PC-3 (cell line): ENCODE measurements around the gene SIM2. TPM values are rescaled to one million over a fixed set of nuclear protein-coding genes. Genes with fewer than 3 reads are reported as not detected.
A peak's percentile ranks its signal among the peaks of the same experiment; 100 is the strongest.

Source experiments
- ATAC-seq: fragments of 200-7000 bp; cut with Tn5 transposase; 2 replicates; pipeline ENCODE4 v1.9.1; 2020; ENCODE audit warnings: mild to moderate bottlenecking, moderate library complexity
- BruUV-seq: library from RNA; stranded (reverse); fragments of 400-500 nt; replicated peaks from 2 replicates; lab custom pipeline; 2021; lab: Mats Ljungman, UMichigan
- CTCF ChIA-PET: fragments of 300-600 bp; sonication (Branson Sonifier 250); formaldehyde crosslinking; loops from one replicate; lab custom pipeline; 2022; ENCODE audit warnings: antibody characterized with exemption; lab: Charles Lee
- POLR2A ChIA-PET: fragments of 300-600 bp; sonication (Branson Sonifier 250); formaldehyde crosslinking; loops from one replicate; lab custom pipeline; 2022; ENCODE audit warnings: antibody characterized with exemption; ENCODE audit not compliant: unreplicated experiment; lab: Charles Lee
- DNase-seq: peaks from one replicate; pipeline ENCODE4 v3.0.0-alpha.2; 2015
- H2AFZ ChIP-seq: fragments of 300-600 bp; sonication (generic); 2 replicates; pipeline ENCODE4 v1.6.0; 2016; ENCODE audit warnings: antibody characterized with exemption, low read length
- H3F3A ChIP-seq: fragments of 300-600 bp; sonication (generic); one replicate; pipeline ENCODE4 v1.6.0; 2017; ENCODE audit warnings: antibody characterized with exemption, low read length, control low read depth, mild to moderate bottlenecking; ENCODE audit not compliant: unreplicated experiment
- H3K27ac ChIP-seq: fragments of 300-600 bp; sonication (generic); 2 replicates; pipeline ENCODE4 v1.5.1; 2016; ENCODE audit warnings: mild to moderate bottlenecking, low read length
- H3K27me3 ChIP-seq: fragments of 300-600 bp; sonication (generic); 2 replicates; pipeline ENCODE4 v1.6.1; 2016; ENCODE audit warnings: low read length, mixed read lengths
- H3K36me3 ChIP-seq: fragments of 300-600 bp; sonication (generic); 2 replicates; pipeline ENCODE4 v1.6.1; 2016; ENCODE audit warnings: low read depth, mixed run types, low read length, mixed read lengths
- H3K4me1 ChIP-seq: fragments of 300-600 bp; sonication (generic); 2 replicates; pipeline ENCODE4 v1.5.1; 2016; ENCODE audit warnings: low read length; ENCODE audit not compliant: insufficient read depth
- H3K4me2 ChIP-seq: fragments of 300-600 bp; sonication (generic); 2 replicates; pipeline ENCODE4 v1.6.0; 2016; ENCODE audit warnings: low read length
- H3K4me3 ChIP-seq: fragments of 300-600 bp; sonication (generic); 2 replicates; pipeline ENCODE4 v1.5.1; 2016; ENCODE audit warnings: mild to moderate bottlenecking, low read length, mixed read lengths
- H3K79me2 ChIP-seq: fragments of 300-600 bp; sonication (generic); 2 replicates; pipeline ENCODE4 v1.6.1; 2017; ENCODE audit warnings: low read length, mixed read lengths
- H3K9ac ChIP-seq: fragments of 300-600 bp; sonication (generic); 2 replicates; pipeline ENCODE4 v1.6.0; 2016; ENCODE audit warnings: mild to moderate bottlenecking, low read length
- H3K9me2 ChIP-seq: fragments of 300-600 bp; sonication (generic); replicated peaks from 2 replicates; pipeline ENCODE4 v1.6.1; 2016; ENCODE audit warnings: mixed run types, low read length, mixed read lengths
- H3K9me3 ChIP-seq: fragments of 300-600 bp; sonication (generic); 2 replicates; pipeline ENCODE4 v1.6.1; 2016; ENCODE audit warnings: low read length, mixed read lengths
- H4K20me1 ChIP-seq: fragments of 300-600 bp; sonication (generic); 2 replicates; pipeline ENCODE4 v1.6.1; 2016; ENCODE audit warnings: low read length, mixed read lengths
- EZH2 ChIP-seq: fragments of 300-600 bp; sonication (generic); IDR thresholded peaks from one replicate; pipeline ENCODE4 v1.6.1; 2017; ENCODE audit warnings: antibody characterized with exemption, mild to moderate bottlenecking, low read length; ENCODE audit not compliant: unreplicated experiment
- EZH2phosphoT487 ChIP-seq: fragments of 300-600 bp; sonication (generic); IDR thresholded peaks from 2 replicates; pipeline ENCODE4 v1.6.1; 2018; ENCODE audit warnings: mild to moderate bottlenecking, antibody characterized with exemption, low read length, borderline replicate concordance
- intact Hi-C: fragments of 100-400 bp; cut with micrococcal nuclease; formaldehyde crosslinking; loops from 2 replicates; pipeline ENCODE4 v1.9.0; 2023
- total RNA-seq: library from RNA; depleted of rRNA; stranded (reverse); fragments of >200 nt; gene quantifications from 2 replicates; pipeline ENCODE4 v1.2.3, GENCODE V29; 2014
- TF ChIP-seq, protein P1 (sequence below): fragments of 300-600 bp; sonication (generic); conservative IDR thresholded peaks from 2 replicates; pipeline ENCODE4 v1.5.1; 2017; ENCODE audit warnings: antibody characterized with exemption, low read depth, mild to moderate bottlenecking, low read length

SIM2 gene
- total RNA-seq, 1 experiment from 2014 or later: 71.2 TPM

DNA sequence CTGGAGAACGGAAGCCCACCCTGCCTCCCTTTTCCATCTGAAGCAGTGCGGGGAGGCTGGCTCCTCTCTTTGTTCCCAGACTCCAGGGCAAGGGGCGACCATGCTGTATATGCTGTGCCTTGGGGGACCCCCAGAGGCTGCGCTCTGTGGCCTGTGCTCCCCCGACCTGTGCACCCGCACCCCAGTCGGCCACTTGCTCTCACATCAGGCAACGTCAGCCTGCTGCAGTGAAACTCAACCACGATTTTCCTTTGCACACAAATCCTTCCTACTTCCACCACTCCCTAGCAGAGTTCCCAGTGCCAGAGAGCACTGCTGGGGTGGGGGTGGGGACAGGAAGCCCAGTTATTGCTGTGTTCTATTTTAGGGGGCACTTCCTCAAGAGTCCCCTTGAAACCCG is 52.5 kb downstream of the SIM2 start:
- Histone ChIP-seq H3K9me3 (no peaks in the 10 kb centered on the region), H2AFZ (no peak overlapping the region), H3K9ac (no peak overlapping the region), H3F3A (no peaks in the 10 kb centered on the region), H3K27ac (no peak overlapping the region), H3K4me2 (no peak overlapping the region), H3K4me3 (no peak overlapping the region), H3K4me1 (peaks cover 13% of the 10 kb centered on the region; the same call in 1 of the 2 replicates), H3K36me3 (peaks cover 25% of the 10 kb centered on the region), H3K79me2 (no peaks in the 10 kb centered on the region), H3K27me3 (no peaks in the 10 kb centered on the region), H3K9me2 (no peaks in the 10 kb centered on the region), H4K20me1 (no peaks in the 10 kb centered on the region)
- TF ChIP-seq EZH2: no peak
- no peak for TF ChIP-seq EZH2phosphoT487
- TF ChIP-seq, protein P1, sequence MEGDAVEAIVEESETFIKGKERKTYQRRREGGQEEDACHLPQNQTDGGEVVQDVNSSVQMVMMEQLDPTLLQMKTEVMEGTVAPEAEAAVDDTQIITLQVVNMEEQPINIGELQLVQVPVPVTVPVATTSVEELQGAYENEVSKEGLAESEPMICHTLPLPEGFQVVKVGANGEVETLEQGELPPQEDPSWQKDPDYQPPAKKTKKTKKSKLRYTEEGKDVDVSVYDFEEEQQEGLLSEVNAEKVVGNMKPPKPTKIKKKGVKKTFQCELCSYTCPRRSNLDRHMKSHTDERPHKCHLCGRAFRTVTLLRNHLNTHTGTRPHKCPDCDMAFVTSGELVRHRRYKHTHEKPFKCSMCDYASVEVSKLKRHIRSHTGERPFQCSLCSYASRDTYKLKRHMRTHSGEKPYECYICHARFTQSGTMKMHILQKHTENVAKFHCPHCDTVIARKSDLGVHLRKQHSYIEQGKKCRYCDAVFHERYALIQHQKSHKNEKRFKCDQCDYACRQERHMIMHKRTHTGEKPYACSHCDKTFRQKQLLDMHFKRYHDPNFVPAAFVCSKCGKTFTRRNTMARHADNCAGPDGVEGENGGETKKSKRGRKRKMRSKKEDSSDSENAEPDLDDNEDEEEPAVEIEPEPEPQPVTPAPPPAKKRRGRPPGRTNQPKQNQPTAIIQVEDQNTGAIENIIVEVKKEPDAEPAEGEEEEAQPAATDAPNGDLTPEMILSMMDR: no peak
- BruUV-seq: no TSS peak
- ChIA-PET POLR2A (no interaction called here), CTCF (no interaction called here)
- intact Hi-C loops: no loop called here
- ATAC-seq (no peak; the same call in 1 of the 2 replicates), DNase-seq (no peak)

DNA sequence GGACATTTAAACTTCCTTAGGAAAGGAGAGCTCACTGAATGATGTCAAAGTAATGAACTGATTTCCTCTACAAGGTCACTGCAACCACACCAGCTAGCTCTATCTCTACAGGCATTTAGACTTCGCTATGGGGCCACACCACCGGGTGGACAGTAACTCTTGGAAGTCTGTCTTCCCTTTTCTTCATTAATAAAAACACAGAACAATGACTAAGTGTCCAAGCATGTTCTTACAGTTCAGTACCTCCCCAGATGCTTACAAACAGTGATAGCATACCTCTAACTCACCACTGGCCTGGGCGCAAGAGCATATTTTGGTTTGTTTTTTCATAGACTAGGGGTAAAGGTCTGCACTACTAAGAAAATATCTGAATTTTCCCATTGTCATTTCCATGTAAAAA is 54.6 kb downstream of the SIM2 start:
- no peaks in the 10 kb centered on the region for H3K79me2 ChIP-seq
- peak overlapping the region; percentile 3; the same call in 1 of the 2 replicates for H3K27ac ChIP-seq
- TF ChIP-seq, protein P1: no peak
- no peak for TF ChIP-seq EZH2phosphoT487
- peaks cover 13% of the 10 kb centered on the region; the same call in 1 of the 2 replicates for H3K36me3 ChIP-seq
- peaks cover 21% of the 10 kb centered on the region for H3K4me1 ChIP-seq
- intact Hi-C loops: loop anchor here (2.0 kb wide), 1 partner anchor 107 kb away; no protein-coding TSS in a partner anchor
- BruUV-seq: no TSS peak
- CTCF ChIA-PET: interaction anchor here (3.3 kb wide), 1 partner anchor 164 kb away, joined by 13 read pairs; no protein-coding TSS in a partner anchor
- H3K9ac ChIP-seq: no peak overlapping the region
- H3K9me2 ChIP-seq: no peaks in the 10 kb centered on the region
- POLR2A ChIA-PET: no interaction called here
- no peaks in the 10 kb centered on the region for H4K20me1 ChIP-seq
- DNase-seq (peak; percentile 46), ATAC-seq (peak; percentile 34)
- no peak overlapping the region for H3K4me3 ChIP-seq
- H3K27me3 ChIP-seq: no peaks in the 10 kb centered on the region
- no peak overlapping the region for H3K4me2 ChIP-seq
- no peaks in the 10 kb centered on the region for H3F3A ChIP-seq
- H2AFZ ChIP-seq: no peak overlapping the region
- H3K9me3 ChIP-seq: no peaks in the 10 kb centered on the region

DNA sequence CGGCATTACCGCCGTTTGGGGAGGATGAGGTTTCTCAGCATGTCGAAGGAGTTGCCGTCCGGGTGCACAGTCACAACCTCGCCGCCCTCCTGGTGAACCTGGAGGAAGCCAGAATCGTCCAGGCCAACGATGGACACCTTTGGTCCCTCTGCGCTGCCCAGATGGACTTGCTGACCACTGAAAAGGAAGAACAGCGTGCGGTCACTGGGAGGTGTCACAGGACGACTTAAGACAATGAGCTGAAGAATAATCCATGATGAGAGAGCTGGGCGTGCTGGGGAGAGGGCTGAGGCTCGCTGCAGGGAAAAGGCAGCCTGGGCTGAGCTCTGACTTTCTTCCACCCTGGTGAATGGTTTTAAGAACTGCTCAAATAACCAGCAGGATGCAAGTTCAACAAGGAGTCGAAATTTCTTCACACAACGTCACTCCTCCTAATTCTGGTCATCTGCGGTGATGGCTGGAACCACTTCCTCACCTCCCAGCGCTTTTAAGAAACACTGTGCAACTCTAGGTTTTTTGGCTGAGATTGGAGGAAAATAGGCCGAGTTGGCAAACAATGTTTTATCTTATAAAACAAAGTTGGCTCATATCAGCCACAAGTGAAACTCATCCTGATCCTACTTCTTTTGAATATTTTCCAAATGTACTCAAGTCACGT is 55.5 kb downstream of the SIM2 start:
- Histone ChIP-seq H3K27me3 (no peaks in the 10 kb centered on the region), H3K9ac (no peak overlapping the region), H3K4me1 (peaks cover 21% of the 10 kb centered on the region), H3K27ac (peak overlapping the region; percentile 10; the same call in 1 of the 2 replicates), H3F3A (no peaks in the 10 kb centered on the region), H4K20me1 (no peaks in the 10 kb centered on the region), H3K9me3 (no peaks in the 10 kb centered on the region), H3K4me2 (no peak overlapping the region), H2AFZ (no peak overlapping the region), H3K9me2 (no peaks in the 10 kb centered on the region), H3K79me2 (no peaks in the 10 kb centered on the region), H3K36me3 (peaks cover 5% of the 10 kb centered on the region; the same call in 1 of the 2 replicates), H3K4me3 (no peak overlapping the region)
- CTCF ChIA-PET: interaction anchor here (3.3 kb wide), 1 partner anchor 163 kb away, joined by 13 read pairs; no protein-coding TSS in a partner anchor
- intact Hi-C loops: no loop called here
- no TSS peak for BruUV-seq
- ATAC-seq: no peak
- TF ChIP-seq, protein P1: no peak
- TF ChIP-seq EZH2 (no peak), EZH2phosphoT487 (no peak)
- DNase-seq: no peak
- POLR2A ChIA-PET: no interaction called here
